Activated CD4-positive, alpha-beta T cell treated with anti-CD3 and anti-CD28 coated beads, Interleukin-2, amount 10 ng/mL, durations not matched to agents 7 days and 5 days (primary cell): Measurements from ENCODE around the gene TFPT. TPM values are rescaled to one million over a fixed set of nuclear protein-coding genes. Genes with fewer than 3 reads are reported as not detected.

ENCODE experiments used
- CTCF ChIA-PET: fragments of 350-600 bp; sonication (Branson Sonifier 250); formaldehyde crosslinking; loops from one replicate; lab custom pipeline; 2021; ENCODE audit warnings: antibody characterized with exemption; lab: Charles Lee
- POLR2A ChIA-PET: fragments of 350-600 bp; sonication (Branson Sonifier 250); formaldehyde crosslinking; loops from one replicate; lab custom pipeline; 2021; ENCODE audit warnings: antibody characterized with exemption; lab: Charles Lee
- DNase-seq: peaks from one replicate; pipeline ENCODE4 v3.0.0-alpha.2; 2020
- H3K27ac Mint-ChIP-seq: one replicate; pipeline ENCODE4 v1.8.0; 2021; ENCODE audit warnings: mild to moderate bottlenecking, moderate library complexity, mixed read lengths
- H3K27me3 Mint-ChIP-seq: one replicate; pipeline ENCODE4 v1.8.0; 2021; ENCODE audit warnings: mixed read lengths
- H3K36me3 Mint-ChIP-seq: one replicate; pipeline ENCODE4 v1.8.0; 2021; ENCODE audit warnings: low read depth, mixed read lengths
- H3K4me1 Mint-ChIP-seq: one replicate; pipeline ENCODE4 v1.8.0; 2021; ENCODE audit warnings: mixed read lengths
- H3K4me3 Mint-ChIP-seq: one replicate; pipeline ENCODE4 v1.8.0; 2021; ENCODE audit warnings: mild to moderate bottlenecking, moderate library complexity, mixed read lengths
- H3K9me3 Mint-ChIP-seq: one replicate; pipeline ENCODE4 v1.8.0; 2021; ENCODE audit warnings: mixed read lengths
- total RNA-seq, 2 experiments: library from RNA; stranded (reverse); gene quantifications; one replicate each; pipeline ENCODE4 v1.2.3, GENCODE V29; 2021

TFPT gene
- total RNA-seq, 2 experiments from 2014 or later: 39.5 to 42.4 TPM

DNA sequence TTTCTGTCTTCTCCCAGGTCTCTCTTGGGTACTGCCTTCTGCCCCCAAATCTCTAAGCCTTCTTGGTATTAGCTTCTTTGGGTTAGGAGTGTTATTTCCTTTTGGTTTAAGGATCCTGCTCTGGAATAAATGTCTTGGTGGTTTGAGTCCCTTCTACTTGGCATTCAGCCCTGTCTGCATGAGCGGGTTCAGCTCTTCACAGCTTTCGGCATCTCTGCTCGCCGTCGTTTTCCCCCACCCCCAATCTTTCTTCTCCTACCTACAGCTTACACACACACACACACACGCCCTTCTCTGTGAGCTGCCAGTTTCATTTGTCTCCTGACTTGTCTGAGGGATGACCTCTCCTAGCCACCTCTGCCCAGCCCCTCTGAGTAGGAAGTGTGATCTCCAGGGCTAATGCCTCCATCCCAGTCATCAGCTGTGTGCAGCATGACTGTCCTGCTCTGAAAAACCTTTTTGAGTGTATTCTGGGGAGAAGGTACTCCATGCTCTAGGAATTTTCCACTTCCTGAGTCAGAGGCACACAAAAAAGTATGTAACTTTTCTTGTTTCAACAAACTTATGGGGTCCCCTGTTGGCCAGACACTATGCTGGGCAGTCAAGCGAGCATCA is 26.8 kb upstream of the TFPT start:
- H3K4me3 Mint-ChIP-seq: no peak overlapping the region
- no peak overlapping the region for H3K27ac Mint-ChIP-seq
- H3K27me3 Mint-ChIP-seq: no peaks in the 10 kb centered on the region
- POLR2A ChIA-PET: interaction anchor here (0.6 kb wide), 1 partner anchor 172 kb away, joined by 3 read pairs; no protein-coding TSS in a partner anchor
- no peak for DNase-seq
- H3K9me3 Mint-ChIP-seq: no peaks in the 10 kb centered on the region
- H3K36me3 Mint-ChIP-seq: peaks cover 41% of the 10 kb centered on the region
- CTCF ChIA-PET: interaction anchor here (1.1 to 1.3 kb wide), 2 partner anchors 18 to 27 kb away, joined by 3 to 4 read pairs; partner anchors contain the start of genes PRPF31 and TFPT
- H3K4me1 Mint-ChIP-seq: peaks cover 26% of the 10 kb centered on the region

- H3K4me1 Mint-ChIP-seq: peaks cover 29% of the 10 kb centered on the region
- POLR2A ChIA-PET: no interaction called here
- no peaks in the 10 kb centered on the region for H3K9me3 Mint-ChIP-seq
- H3K4me3 Mint-ChIP-seq: no peak overlapping the region
- no peaks in the 10 kb centered on the region for H3K27me3 Mint-ChIP-seq
- H3K27ac Mint-ChIP-seq: no peak overlapping the region
- CTCF ChIA-PET: interaction anchor here (1.1 to 1.3 kb wide), 2 partner anchors 17 to 26 kb away, joined by 3 to 4 read pairs; partner anchors contain the start of genes PRPF31 and TFPT
- H3K36me3 Mint-ChIP-seq: peaks cover 36% of the 10 kb centered on the region
- no peak for DNase-seq
These were observed 25.9 kb upstream of the TFPT start for GRCh38 chr19:54141356-54141755.

- Mint-ChIP-seq H3K9me3 (no peaks in the 10 kb centered on the region), H3K4me1 (peaks cover 32% of the 10 kb centered on the region), H3K36me3 (peaks cover 14% of the 10 kb centered on the region), H3K27me3 (no peaks in the 10 kb centered on the region), H3K4me3 (peak overlapping the region; percentile 80), H3K27ac (peak overlapping the region; percentile 87)
- CTCF ChIA-PET: interaction anchor here (1.1 to 1.4 kb wide), 2 partner anchors 10 to 20 kb away, joined by 3 to 4 read pairs; no protein-coding TSS in a partner anchor
- no peak for DNase-seq
- POLR2A ChIA-PET: no interaction called here
These were observed 23.2 kb upstream of the TFPT start for GRCh38 chr19:54138489-54139256.

- DNase-seq: peak; percentile 40
- peak within 1 kb of the TSS; percentile 80 for H3K4me3 Mint-ChIP-seq
- peaks cover 7% of the 10 kb centered on the region for H3K36me3 Mint-ChIP-seq
- H3K27ac Mint-ChIP-seq: peak within 1 kb of the TSS; percentile 93
- no peaks in the 10 kb centered on the region for H3K27me3 Mint-ChIP-seq
- H3K9me3 Mint-ChIP-seq: no peaks in the 10 kb centered on the region
- peaks cover 32% of the 10 kb centered on the region for H3K4me1 Mint-ChIP-seq
- ChIA-PET CTCF (interaction anchor here (1.0 to 1.5 kb wide), 5 partner anchors 11 to 31 kb away, joined by 3 to 10 read pairs (median 4); partner anchors contain the start of genes LENG1, PRPF31 and TFPT), POLR2A (interaction anchor here (0.6 to 1.8 kb wide), 4 partner anchors 12 to 1202 kb away, joined by 3 to 13 read pairs (median 5); partner anchors contain the start of genes KMT5C, LENG1, PRPF31 and TFPT)
These were observed 22.4 kb upstream of the TFPT start, which contains the start of gene CNOT3 for GRCh38 chr19:54137699-54138488. TSS of gene CNOT3 (plus strand) at chr19:54137762. CDS start at chr19:54142979, 5,217 bp downstream.

GRCh38 chr19:54136864-54137698 is 21.6 kb upstream of the TFPT start:
- Mint-ChIP-seq H3K4me3 (peak overlapping the region; percentile 80), H3K4me1 (peaks cover 32% of the 10 kb centered on the region), H3K36me3 (peaks cover 6% of the 10 kb centered on the region), H3K27ac (peak overlapping the region; percentile 93), H3K27me3 (no peaks in the 10 kb centered on the region), H3K9me3 (no peaks in the 10 kb centered on the region)
- DNase-seq: peak; percentile 100
- ChIA-PET POLR2A (interaction anchor here (0.6 to 1.8 kb wide), 5 partner anchors 12 to 1203 kb away, joined by 3 to 13 read pairs (median 3); partner anchors contain the start of genes KMT5C, LENG1, PRPF31 and TFPT), CTCF (interaction anchor here (0.8 to 1.5 kb wide), 6 partner anchors 16 to 270 kb away, joined by 3 to 10 read pairs (median 3); partner anchors contain the start of genes LENG1, MYADM, PRPF31 and TFPT)

DNA sequence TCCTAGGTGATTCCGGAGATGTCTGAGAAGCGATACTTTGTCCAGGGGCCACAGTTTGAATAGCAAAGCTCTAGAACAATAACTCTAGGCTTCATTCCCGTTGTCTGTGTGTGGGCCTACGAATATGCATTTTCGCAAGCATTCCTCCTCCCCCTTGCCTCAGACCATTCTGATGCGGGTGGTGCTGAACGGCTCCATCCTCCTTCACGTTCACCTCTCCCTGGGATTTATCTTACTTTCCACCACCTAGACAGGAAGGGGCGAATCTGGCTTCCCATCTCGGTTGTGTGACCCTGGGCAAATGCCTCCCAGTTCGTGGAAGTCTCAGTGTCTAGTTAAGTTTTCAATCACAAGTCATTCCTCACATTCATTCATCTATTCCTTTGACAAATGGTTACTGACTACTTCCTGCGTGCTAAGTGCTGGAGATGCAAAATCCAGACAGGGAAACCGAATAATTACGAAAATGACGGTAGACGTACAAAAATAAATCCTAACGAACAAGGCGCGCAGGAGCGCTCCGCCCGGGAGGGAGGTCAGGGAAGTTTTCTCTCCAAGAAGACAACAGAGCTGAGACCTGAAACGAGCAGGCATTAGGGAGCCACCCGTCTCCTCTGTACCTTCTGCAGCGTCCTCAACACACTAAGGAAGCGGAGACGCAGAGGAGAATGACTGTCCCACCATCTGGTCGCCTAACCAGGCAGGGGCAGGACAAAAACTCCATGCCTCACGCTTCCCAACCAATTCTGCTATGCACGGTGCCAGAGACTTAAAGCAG is 20.8 kb upstream of the TFPT start:
- Mint-ChIP-seq H3K4me3 (peak overlapping the region; percentile 80), H3K27ac (peak overlapping the region; percentile 93), H3K9me3 (no peaks in the 10 kb centered on the region), H3K27me3 (no peaks in the 10 kb centered on the region), H3K4me1 (peaks cover 32% of the 10 kb centered on the region), H3K36me3 (peaks cover 6% of the 10 kb centered on the region)
- CTCF ChIA-PET: interaction anchor here (0.8 to 1.5 kb wide), 4 partner anchors 16 to 269 kb away, joined by 3 to 10 read pairs (median 3); partner anchors contain the start of genes MYADM, PRPF31 and TFPT
- POLR2A ChIA-PET: interaction anchor here (0.7 to 1.8 kb wide), 3 partner anchors 22 to 24 kb away, joined by 3 to 13 read pairs (median 7); partner anchors contain the start of genes LENG1, PRPF31 and TFPT
- DNase-seq: no peak

GRCh38 chr19:54133957-54134590 is 18.6 kb upstream of the TFPT start:
- Mint-ChIP-seq H3K27me3 (no peaks in the 10 kb centered on the region), H3K27ac (no peak overlapping the region), H3K9me3 (no peaks in the 10 kb centered on the region), H3K4me1 (peaks cover 15% of the 10 kb centered on the region), H3K36me3 (peaks cover 6% of the 10 kb centered on the region), H3K4me3 (no peak overlapping the region)
- CTCF ChIA-PET: interaction anchor here (0.7 kb wide), 1 partner anchor 56 kb away, joined by 3 read pairs; the partner anchor contains the start of gene MBOAT7
- DNase-seq: no peak
- POLR2A ChIA-PET: no interaction called here

- CTCF ChIA-PET: interaction anchor here (0.7 kb wide), 1 partner anchor 56 kb away, joined by 3 read pairs; the partner anchor contains the start of gene MBOAT7
- Mint-ChIP-seq H3K4me3 (no peak overlapping the region), H3K27me3 (no peaks in the 10 kb centered on the region), H3K36me3 (peaks cover 2% of the 10 kb centered on the region), H3K9me3 (no peaks in the 10 kb centered on the region), H3K27ac (no peak overlapping the region), H3K4me1 (peaks cover 10% of the 10 kb centered on the region)
- POLR2A ChIA-PET: no interaction called here
- no peak for DNase-seq
These were observed 18.0 kb upstream of the TFPT start for GRCh38 chr19:54133312-54133956.

DNA sequence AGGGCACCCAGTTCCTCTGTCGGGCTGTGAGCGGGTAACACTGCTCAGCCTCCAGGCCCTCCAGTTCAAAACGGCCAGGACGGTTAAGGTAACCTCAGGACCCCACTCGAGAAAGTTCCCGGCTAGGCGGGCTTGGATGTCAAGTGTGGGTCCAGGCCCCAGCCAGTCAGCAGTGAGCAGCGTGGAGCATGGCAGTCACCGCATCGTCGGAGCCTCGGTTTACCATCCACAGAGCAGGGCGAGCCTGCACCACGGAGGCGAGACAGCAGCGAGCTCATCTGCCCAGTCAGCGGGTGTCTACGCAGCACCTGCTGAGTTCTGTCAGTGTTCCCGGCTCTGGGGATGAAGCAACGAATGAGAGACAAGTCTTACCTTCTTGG is 14.2 kb upstream of the TFPT start:
- H3K36me3 Mint-ChIP-seq: peaks cover 6% of the 10 kb centered on the region
- DNase-seq: no peak
- ChIA-PET POLR2A (no interaction called here), CTCF (no interaction called here)
- no peak overlapping the region for H3K27ac Mint-ChIP-seq
- H3K4me1 Mint-ChIP-seq: no peaks in the 10 kb centered on the region
- H3K9me3 Mint-ChIP-seq: no peaks in the 10 kb centered on the region
- no peaks in the 10 kb centered on the region for H3K27me3 Mint-ChIP-seq
- no peak overlapping the region for H3K4me3 Mint-ChIP-seq
